Measurements from ENCODE around the gene CEP95. TPM values are rescaled to one million over a fixed set of nuclear protein-coding genes. Genes with fewer than 3 reads are reported as not detected.

The CEP95 gene
- polyA plus RNA-seq, 2 of the 4 experiments (the other 2 are of a cell fraction): 30.0 to 73.0 TPM

- TF ChIP-seq, protein P1, sequence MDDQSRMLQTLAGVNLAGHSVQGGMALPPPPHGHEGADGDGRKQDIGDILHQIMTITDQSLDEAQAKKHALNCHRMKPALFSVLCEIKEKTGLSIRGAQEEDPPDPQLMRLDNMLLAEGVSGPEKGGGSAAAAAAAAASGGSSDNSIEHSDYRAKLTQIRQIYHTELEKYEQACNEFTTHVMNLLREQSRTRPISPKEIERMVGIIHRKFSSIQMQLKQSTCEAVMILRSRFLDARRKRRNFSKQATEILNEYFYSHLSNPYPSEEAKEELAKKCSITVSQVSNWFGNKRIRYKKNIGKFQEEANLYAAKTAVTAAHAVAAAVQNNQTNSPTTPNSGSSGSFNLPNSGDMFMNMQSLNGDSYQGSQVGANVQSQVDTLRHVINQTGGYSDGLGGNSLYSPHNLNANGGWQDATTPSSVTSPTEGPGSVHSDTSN (IDR thresholded peaks at IDR 0.05): no peak
- TF ChIP-seq HOXA7 (CRISPR knock-in tag; IDR thresholded peaks at IDR 0.05) (no peak), EHF (CRISPR knock-in tag; IDR thresholded peaks at IDR 0.05) (no peak), NR3C1 (IDR thresholded peaks at IDR 0.05) (no peak), EHMT2 (IDR thresholded peaks at IDR 0.05; ENCODE audit: low read depth) (no peak), PHF8 (IDR thresholded peaks at IDR 0.05; ENCODE audit: borderline replicate concordance, low read depth) (no peak)
- ATAC-seq (no peak), FAIRE-seq (no peak), DNase-seq (ENCODE audit: low read depth in 1 of 2, low spot score in 1 of 2) (no peak)
- POLR2A ChIA-PET: no interaction called here
- H3K4me1 ChIP-seq: no peaks in the 10 kb centered on the region
- H3K27ac ChIP-seq: no peak overlapping the region
- H3K4me2 ChIP-seq: no peak overlapping the region
- WGBS (ENCODE audit: missing lambda C conversion rate): 94% methylated on average over 5 of the region's 5 CpGs
- no peaks in the 10 kb centered on the region for H3K9me3 ChIP-seq
- no peak overlapping the region for H3K4me3 ChIP-seq
- CTCF ChIA-PET: no interaction called here
Observed at GRCh38 chr17:64551461-64551860, 44.7 kb downstream of the CEP95 start.

GRCh38 chr17:64554028-64554637 is 47.4 kb downstream of the CEP95 start:
- CTCF ChIA-PET: interaction anchor here (0.7 to 1.3 kb wide), 4 partner anchors 9 to 95 kb away, joined by 3 to 5 read pairs (median 4); no protein-coding TSS in a partner anchor
- ATAC-seq: peak in 1 of 2 experiments; percentile 55; a peak in 3 of 6 replicates
- no peaks in the 10 kb centered on the region for H3K4me1 ChIP-seq
- FAIRE-seq: no peak
- H3K27ac ChIP-seq: no peak overlapping the region
- H3K4me2 ChIP-seq: no peak overlapping the region
- POLR2A ChIA-PET: no interaction called here
- H3K4me3 ChIP-seq: no peak overlapping the region
- H3K9me3 ChIP-seq: no peaks in the 10 kb centered on the region
- no peak for DNase-seq (ENCODE audit: low read depth in 1 of 2, low spot score in 1 of 2)
- TF ChIP-seq, protein P2, sequence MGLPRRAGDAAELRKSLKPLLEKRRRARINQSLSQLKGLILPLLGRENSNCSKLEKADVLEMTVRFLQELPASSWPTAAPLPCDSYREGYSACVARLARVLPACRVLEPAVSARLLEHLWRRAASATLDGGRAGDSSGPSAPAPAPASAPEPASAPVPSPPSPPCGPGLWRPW (IDR thresholded peaks at IDR 0.05): no peak
- TF ChIP-seq HMGXB4 (CRISPR knock-in tag; IDR thresholded peaks at IDR 0.05; ENCODE audit: borderline replicate concordance): no peak
- no peak for TF ChIP-seq EHF (CRISPR knock-in tag; IDR thresholded peaks at IDR 0.05)
- TF ChIP-seq, protein P1 (IDR thresholded peaks at IDR 0.05): no peak
- no peak for TF ChIP-seq KDM1A (IDR thresholded peaks at IDR 0.05; ENCODE audit: low read depth)
- TF ChIP-seq SREBF2 (IDR thresholded peaks at IDR 0.05): no peak
- TF ChIP-seq JUNB (IDR thresholded peaks at IDR 0.05): no peak
- TF ChIP-seq PHF8 (IDR thresholded peaks at IDR 0.05; ENCODE audit: borderline replicate concordance, low read depth): no peak
- no peak for TF ChIP-seq NFE2L2 (conservative IDR thresholded peaks at IDR 0.05; ENCODE audit: low read length)
- TF ChIP-seq HOXB5 (CRISPR knock-in tag; IDR thresholded peaks at IDR 0.05): no peak
- no peak for TF ChIP-seq RCOR1 (IDR thresholded peaks at IDR 0.05; ENCODE audit: low read depth, low read length)
- no peak for TF ChIP-seq RARB (CRISPR knock-in tag; IDR thresholded peaks at IDR 0.05)
- no peak for TF ChIP-seq MAX (IDR thresholded peaks at IDR 0.05)
- TF ChIP-seq CHD2 (IDR thresholded peaks at IDR 0.05; ENCODE audit: low read length, partially characterized antibody): no peak
- TF ChIP-seq CHD4 (IDR thresholded peaks at IDR 0.05; ENCODE audit: borderline replicate concordance): no peak
- no peak for TF ChIP-seq SMC3 (IDR thresholded peaks at IDR 0.05)
- TF ChIP-seq POLR2AphosphoS2 (conservative IDR thresholded peaks at IDR 0.05; ENCODE audit: low read length): no peak
- TF ChIP-seq NPAS2 (CRISPR knock-in tag; IDR thresholded peaks at IDR 0.05; ENCODE audit: borderline replicate concordance): no peak

All from A549 (cell line).